GM21367 (cell line): ENCODE results near the gene TSHZ1.

ENCODE experiments used
- ATAC-seq: cut with Tn5 transposase; IDR thresholded peaks from one replicate; pipeline ENCODE4 v1.9.1; 2021; ENCODE audit not compliant: unreplicated experiment

The TSHZ1 gene

GRCh38 chr18:75338631-75339030 is 128.0 kb downstream of the TSHZ1 start:
- no peak for ATAC-seq
